Fibroblast of pulmonary artery (primary cell): Measurements from ENCODE around the gene ADAMTSL3.
"Not testable (repeated sequence)": the region's sequence is repeated elsewhere in the genome, so short reads cannot be mapped to it uniquely, and the experiment has no call there.

ENCODE experiments used
- DNase-seq: peaks from one replicate; pipeline ENCODE4 v3.0.0-alpha.2; 2010; ENCODE audit warnings: low read depth
- H3K4me3 ChIP-seq: replicated peaks from 2 replicates; pipeline ENCODE4 v1.5.1; 2011; ENCODE audit warnings: low read depth, mild to moderate bottlenecking, control low read depth, low read length, moderate library complexity
- CTCF ChIP-seq: IDR thresholded peaks from 2 replicates; pipeline ENCODE4 v1.5.1; 2011; ENCODE audit warnings: mild to moderate bottlenecking, control low read depth, low read length, inconsistent platforms; ENCODE audit errors: missing control alignments

The ADAMTSL3 gene

GRCh38 chr15:84033793-84034553 is 380.1 kb downstream of the ADAMTSL3 start:
- peak; percentile 7 for DNase-seq
- H3K4me3 ChIP-seq: no peak overlapping the region
- no peak for TF ChIP-seq CTCF

- DNase-seq: peak; percentile 4
- TF ChIP-seq CTCF: peak; percentile 37
- H3K4me3 ChIP-seq: no peak overlapping the region
Measured at GRCh38 chr15:84034578-84035398, 380.9 kb downstream of the ADAMTSL3 start.

DNA sequence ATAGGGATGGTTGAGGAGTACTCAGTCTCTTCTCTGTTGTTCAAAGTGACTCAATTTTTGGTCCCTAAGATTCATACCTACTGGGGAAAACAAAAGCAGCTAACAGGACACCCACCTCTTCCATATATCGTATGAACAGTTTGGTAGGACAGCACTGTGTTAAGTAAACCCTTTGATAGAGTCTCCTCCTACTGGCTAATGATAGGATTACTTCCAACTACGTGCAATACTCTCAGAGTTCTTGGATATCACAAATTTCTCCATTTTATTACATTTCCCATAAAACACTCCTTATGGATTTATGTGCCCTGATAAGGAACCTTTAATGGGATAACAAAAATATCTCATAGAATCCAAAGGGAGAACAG is 381.5 kb downstream of the ADAMTSL3 start:
- peak; percentile 67 for DNase-seq
- H3K4me3 ChIP-seq: no peak overlapping the region
- peak; percentile 73 for TF ChIP-seq CTCF

GRCh38 chr15:84037301-84037700 is 383.4 kb downstream of the ADAMTSL3 start:
- TF ChIP-seq CTCF: no peak
- no peak overlapping the region for H3K4me3 ChIP-seq
- DNase-seq: no peak

- DNase-seq, H3K4me3 ChIP-seq: not testable (repeated sequence)
Measured at GRCh38 chr15:84042434-84043056, 388.6 kb downstream of the ADAMTSL3 start.

- TF ChIP-seq CTCF: no peak
- DNase-seq: no peak
- H3K4me3 ChIP-seq: no peak overlapping the region
Measured at GRCh38 chr15:84046064-84046637, 392.2 kb downstream of the ADAMTSL3 start.

DNA sequence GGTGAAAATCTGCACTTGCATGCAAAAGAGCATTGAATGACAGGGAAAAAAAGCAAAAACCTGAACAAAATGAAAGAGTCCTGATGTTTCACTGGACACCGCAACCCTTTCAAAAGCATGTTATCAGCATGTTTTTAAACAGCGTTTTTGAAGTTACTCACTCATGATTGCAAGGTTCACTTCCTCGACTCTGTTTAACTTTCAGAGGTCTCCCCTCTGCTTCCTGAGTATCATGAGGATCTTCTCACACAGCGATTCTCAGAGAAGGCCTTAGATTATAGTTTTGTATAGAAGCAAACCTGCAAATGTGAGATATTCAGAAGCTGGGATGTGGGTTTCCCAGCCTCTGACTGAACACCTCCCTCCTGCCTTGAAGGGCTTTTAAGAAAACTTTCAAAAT is 395.6 kb downstream of the ADAMTSL3 start:
- DNase-seq, H3K4me3 ChIP-seq: not testable (repeated sequence)
